Measurements from ENCODE around the gene IGHMBP2. TPM values are rescaled to one million over a fixed set of nuclear protein-coding genes. Genes with fewer than 3 reads are reported as not detected.

IGHMBP2 gene
- total RNA-seq, 1 experiment from 2014 or later = 27.8 TPM

- CTCF ChIA-PET = interaction anchor here (0.6 kb wide), 1 partner anchor 25 kb away, joined by 3 read pairs; no protein-coding TSS in a partner anchor
These were observed 64.9 kb downstream of the IGHMBP2 start for GRCh38 chr11:68968306-68969250.

GRCh38 chr11:68969386-68969785, 65.7 kb downstream of the IGHMBP2 start:
- intact Hi-C loops (cut with micrococcal nuclease; ENCODE audit: unreplicated experiment) = no loop called here
- CTCF ChIA-PET = no interaction called here
- TF ChIP-seq POLR2AphosphoS5 (IDR thresholded peaks at IDR 0.05; ENCODE audit: low read depth, low read length) = no peak
- TF ChIP-seq SIN3A (IDR thresholded peaks at IDR 0.05; ENCODE audit: borderline replicate concordance, insufficient read depth, low read depth, low read length) = no peak
- no peak for TF ChIP-seq REST (IDR thresholded peaks at IDR 0.05; ENCODE audit: insufficient read depth in 1 of 2, low read depth in 2 of 2, low read length in 1 of 2)
- TF ChIP-seq, protein P1, sequence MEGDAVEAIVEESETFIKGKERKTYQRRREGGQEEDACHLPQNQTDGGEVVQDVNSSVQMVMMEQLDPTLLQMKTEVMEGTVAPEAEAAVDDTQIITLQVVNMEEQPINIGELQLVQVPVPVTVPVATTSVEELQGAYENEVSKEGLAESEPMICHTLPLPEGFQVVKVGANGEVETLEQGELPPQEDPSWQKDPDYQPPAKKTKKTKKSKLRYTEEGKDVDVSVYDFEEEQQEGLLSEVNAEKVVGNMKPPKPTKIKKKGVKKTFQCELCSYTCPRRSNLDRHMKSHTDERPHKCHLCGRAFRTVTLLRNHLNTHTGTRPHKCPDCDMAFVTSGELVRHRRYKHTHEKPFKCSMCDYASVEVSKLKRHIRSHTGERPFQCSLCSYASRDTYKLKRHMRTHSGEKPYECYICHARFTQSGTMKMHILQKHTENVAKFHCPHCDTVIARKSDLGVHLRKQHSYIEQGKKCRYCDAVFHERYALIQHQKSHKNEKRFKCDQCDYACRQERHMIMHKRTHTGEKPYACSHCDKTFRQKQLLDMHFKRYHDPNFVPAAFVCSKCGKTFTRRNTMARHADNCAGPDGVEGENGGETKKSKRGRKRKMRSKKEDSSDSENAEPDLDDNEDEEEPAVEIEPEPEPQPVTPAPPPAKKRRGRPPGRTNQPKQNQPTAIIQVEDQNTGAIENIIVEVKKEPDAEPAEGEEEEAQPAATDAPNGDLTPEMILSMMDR (IDR thresholded peaks at IDR 0.05) = no peak
- TF ChIP-seq TCF7L2 (IDR thresholded peaks at IDR 0.05; ENCODE audit: low read depth, low read length) = no peak

More at GRCh38 chr11:68968306-68969250, 64.9 kb downstream of the IGHMBP2 start:
- Histone ChIP-seq H3K4me1 (ENCODE audit: control insufficient read depth, insufficient read depth, low read length) (no peaks in the 10 kb centered on the region), H3K27me3 (ENCODE audit: control insufficient read depth, insufficient read depth, low read length) (peaks cover 6% of the 10 kb centered on the region; the same call in 1 of the 2 replicates), H3K27ac (ENCODE audit: low read length) (no peak overlapping the region), H3K4me3 (ENCODE audit: low read depth in 2 of 2, low read length in 2 of 2) (no peak overlapping the region), H3K9me3 (ENCODE audit: control insufficient read depth, insufficient read depth, low read depth, low read length) (0 out of 2 replicates have a peak, but pooled peaks cover 4% of the 10 kb centered on the region), H3K36me3 (ENCODE audit: control insufficient read depth, insufficient read depth, low read length) (no peaks in the 10 kb centered on the region)
- TF ChIP-seq REST (IDR thresholded peaks at IDR 0.05; ENCODE audit: insufficient read depth in 1 of 2, low read depth in 2 of 2, low read length in 1 of 2) (no peak), POLR2AphosphoS5 (IDR thresholded peaks at IDR 0.05; ENCODE audit: low read depth, low read length) (no peak), SIN3A (IDR thresholded peaks at IDR 0.05; ENCODE audit: borderline replicate concordance, insufficient read depth, low read depth, low read length) (no peak), TCF7L2 (IDR thresholded peaks at IDR 0.05; ENCODE audit: low read depth, low read length) (no peak)
- TF ChIP-seq, protein P1 (IDR thresholded peaks at IDR 0.05) = no peak
- in situ Hi-C loops (cut with HindIII; ENCODE audit: low pct_unique_long_range_greater_than_20kb, low sequenced_read_pairs) = no loop called here
- POLR2A ChIA-PET = interaction anchor here (0.5 to 0.8 kb wide), 2 partner anchors 415 to 888 kb away, joined by 3 read pairs; no protein-coding TSS in a partner anchor
- intact Hi-C loops (cut with micrococcal nuclease; ENCODE audit: unreplicated experiment) = no loop called here
- no peak for DNase-seq (ENCODE audit: low read depth, low spot score)
- ATAC-seq = peak; percentile 54
- no TSS peak for BruUV-seq (replicated peaks)

More at GRCh38 chr11:68969386-68969785, 65.7 kb downstream of the IGHMBP2 start:
- DNase-seq (ENCODE audit: low read depth, low spot score) = no peak
- POLR2A ChIA-PET = interaction anchor here (0.5 to 0.8 kb wide), 5 partner anchors 11 to 887 kb away, joined by 3 to 11 read pairs (median 3); no protein-coding TSS in a partner anchor
- Histone ChIP-seq H3K4me3 (ENCODE audit: low read depth in 2 of 2, low read length in 2 of 2) (no peak overlapping the region), H3K4me1 (ENCODE audit: control insufficient read depth, insufficient read depth, low read length) (no peaks in the 10 kb centered on the region), H3K27ac (ENCODE audit: low read length) (no peak overlapping the region), H3K9me3 (ENCODE audit: control insufficient read depth, insufficient read depth, low read depth, low read length) (no peaks in the 10 kb centered on the region), H3K27me3 (ENCODE audit: control insufficient read depth, insufficient read depth, low read length) (peaks cover 6% of the 10 kb centered on the region; the same call in 1 of the 2 replicates), H3K36me3 (ENCODE audit: control insufficient read depth, insufficient read depth, low read length) (no peaks in the 10 kb centered on the region)
- no peak for ATAC-seq
- no TSS peak for BruUV-seq (replicated peaks)
- in situ Hi-C loops (cut with HindIII; ENCODE audit: low pct_unique_long_range_greater_than_20kb, low sequenced_read_pairs) = no loop called here

Measured in Panc1 (cell line).